HEK293 (cell line): Measurements from ENCODE around the gene NFIX.
A peak's percentile ranks its signal among the peaks of the same experiment; 100 is the strongest.

Experiments
- GLI2 ChIP-seq: fragments of 450-650 bp; formaldehyde crosslinking; IDR thresholded peaks from 2 replicates; pipeline ENCODE4; 2017; ENCODE audit warnings: missing biosample characterization, missing genetic modification characterization, low read depth, borderline replicate concordance
- GLIS2 ChIP-seq: fragments of 450-650 bp; formaldehyde crosslinking; IDR thresholded peaks from 2 replicates; pipeline ENCODE4 v1.5.1; 2016; ENCODE audit warnings: missing biosample characterization, missing genetic modification characterization
- REPIN1 ChIP-seq: fragments of 450-650 bp; formaldehyde crosslinking; IDR thresholded peaks from 2 replicates; pipeline ENCODE4 v1.5.1; 2017; ENCODE audit warnings: missing biosample characterization, missing genetic modification characterization, low read depth
- SP3 ChIP-seq: fragments of 450-650 bp; formaldehyde crosslinking; IDR thresholded peaks from 2 replicates; pipeline ENCODE4 v1.5.1; 2016; ENCODE audit warnings: missing biosample characterization, missing genetic modification characterization
- YY1 ChIP-seq: fragments of 450-650 bp; formaldehyde crosslinking; IDR thresholded peaks from 2 replicates; pipeline ENCODE4 v1.5.1; 2018; ENCODE audit warnings: missing biosample characterization, missing genetic modification characterization
- YY2 ChIP-seq: fragments of 450-650 bp; formaldehyde crosslinking; IDR thresholded peaks from 2 replicates; pipeline ENCODE4 v1.5.1; 2016; ENCODE audit warnings: missing biosample characterization, missing genetic modification characterization
- ZFP69B ChIP-seq: fragments of 450-650 bp; formaldehyde crosslinking; IDR thresholded peaks from 2 replicates; pipeline ENCODE4 v1.5.1; 2016; ENCODE audit warnings: missing biosample characterization, missing genetic modification characterization
- ZNF121 ChIP-seq: fragments of 450-650 bp; formaldehyde crosslinking; IDR thresholded peaks from 2 replicates; pipeline ENCODE4 v1.5.1; 2016; ENCODE audit warnings: missing biosample characterization, missing genetic modification characterization
- ZNF184 ChIP-seq: fragments of 450-650 bp; IDR thresholded peaks from 2 replicates; pipeline ENCODE4 v1.5.1; 2018; ENCODE audit warnings: missing biosample characterization, mild to moderate bottlenecking, missing genetic modification characterization
- ZNF211 ChIP-seq: fragments of 450-650 bp; formaldehyde crosslinking; IDR thresholded peaks from 2 replicates; pipeline ENCODE4 v1.5.1; 2016; ENCODE audit warnings: low read depth, missing biosample characterization, missing genetic modification characterization
- ZNF24 ChIP-seq: fragments of 450-650 bp; formaldehyde crosslinking; IDR thresholded peaks from 2 replicates; pipeline ENCODE4 v1.5.1; 2016; ENCODE audit warnings: missing biosample characterization, missing genetic modification characterization
- ZNF341 ChIP-seq: fragments of 450-650 bp; formaldehyde crosslinking; IDR thresholded peaks from 2 replicates; pipeline ENCODE4; 2016; ENCODE audit warnings: low read depth, missing biosample characterization, missing genetic modification characterization
- ZNF37A ChIP-seq: fragments of 450-650 bp; IDR thresholded peaks from 2 replicates; pipeline ENCODE4 v1.5.1; 2018; ENCODE audit warnings: missing biosample characterization, missing genetic modification characterization
- ZNF394 ChIP-seq: fragments of 450-650 bp; formaldehyde crosslinking; IDR thresholded peaks from 2 replicates; pipeline ENCODE4 v1.5.1; 2016; ENCODE audit warnings: missing biosample characterization, missing genetic modification characterization, mild to moderate bottlenecking, moderate library complexity, borderline replicate concordance
- ZNF501 ChIP-seq: fragments of 450-650 bp; formaldehyde crosslinking; IDR thresholded peaks from 2 replicates; pipeline ENCODE4 v1.5.1; 2016; ENCODE audit warnings: missing biosample characterization, missing genetic modification characterization
- ZNF600 ChIP-seq: fragments of 450-650 bp; formaldehyde crosslinking; IDR thresholded peaks from 2 replicates; pipeline ENCODE4 v1.5.1; 2016; ENCODE audit warnings: missing biosample characterization, missing genetic modification characterization
- ZNF843 ChIP-seq: fragments of 450-650 bp; formaldehyde crosslinking; IDR thresholded peaks from 2 replicates; pipeline ENCODE4 v1.5.1; 2016; ENCODE audit warnings: missing biosample characterization, missing genetic modification characterization
- TF ChIP-seq, protein P1 (sequence below): fragments of 450-650 bp; formaldehyde crosslinking; IDR thresholded peaks from 2 replicates; pipeline ENCODE4 v1.5.1; 2016; ENCODE audit warnings: missing biosample characterization, missing genetic modification characterization
- TF ChIP-seq, protein P2 (sequence below): fragments of 450-650 bp; formaldehyde crosslinking; IDR thresholded peaks from 2 replicates; pipeline ENCODE4 v1.5.1; 2016; ENCODE audit warnings: missing biosample characterization, missing genetic modification characterization
- TF ChIP-seq, protein P3 (sequence below): fragments of 450-650 bp; formaldehyde crosslinking; IDR thresholded peaks from 2 replicates; pipeline ENCODE4 v1.5.1; 2017; ENCODE audit warnings: missing biosample characterization, missing genetic modification characterization
- TF ChIP-seq, protein P4 (sequence below): fragments of 450-650 bp; formaldehyde crosslinking; IDR thresholded peaks from 2 replicates; pipeline ENCODE4 v1.5.1; 2016; ENCODE audit warnings: missing biosample characterization, missing genetic modification characterization
- TF ChIP-seq, protein P5 (sequence below): fragments of 450-650 bp; formaldehyde crosslinking; IDR thresholded peaks from 2 replicates; pipeline ENCODE4 v1.5.1; 2017; ENCODE audit warnings: missing biosample characterization, missing genetic modification characterization
- TF ChIP-seq, protein P6 (sequence below): fragments of 450-650 bp; formaldehyde crosslinking; IDR thresholded peaks from 2 replicates; pipeline ENCODE4 v1.5.1; 2016; ENCODE audit warnings: missing biosample characterization, missing genetic modification characterization

The NFIX gene

DNA sequence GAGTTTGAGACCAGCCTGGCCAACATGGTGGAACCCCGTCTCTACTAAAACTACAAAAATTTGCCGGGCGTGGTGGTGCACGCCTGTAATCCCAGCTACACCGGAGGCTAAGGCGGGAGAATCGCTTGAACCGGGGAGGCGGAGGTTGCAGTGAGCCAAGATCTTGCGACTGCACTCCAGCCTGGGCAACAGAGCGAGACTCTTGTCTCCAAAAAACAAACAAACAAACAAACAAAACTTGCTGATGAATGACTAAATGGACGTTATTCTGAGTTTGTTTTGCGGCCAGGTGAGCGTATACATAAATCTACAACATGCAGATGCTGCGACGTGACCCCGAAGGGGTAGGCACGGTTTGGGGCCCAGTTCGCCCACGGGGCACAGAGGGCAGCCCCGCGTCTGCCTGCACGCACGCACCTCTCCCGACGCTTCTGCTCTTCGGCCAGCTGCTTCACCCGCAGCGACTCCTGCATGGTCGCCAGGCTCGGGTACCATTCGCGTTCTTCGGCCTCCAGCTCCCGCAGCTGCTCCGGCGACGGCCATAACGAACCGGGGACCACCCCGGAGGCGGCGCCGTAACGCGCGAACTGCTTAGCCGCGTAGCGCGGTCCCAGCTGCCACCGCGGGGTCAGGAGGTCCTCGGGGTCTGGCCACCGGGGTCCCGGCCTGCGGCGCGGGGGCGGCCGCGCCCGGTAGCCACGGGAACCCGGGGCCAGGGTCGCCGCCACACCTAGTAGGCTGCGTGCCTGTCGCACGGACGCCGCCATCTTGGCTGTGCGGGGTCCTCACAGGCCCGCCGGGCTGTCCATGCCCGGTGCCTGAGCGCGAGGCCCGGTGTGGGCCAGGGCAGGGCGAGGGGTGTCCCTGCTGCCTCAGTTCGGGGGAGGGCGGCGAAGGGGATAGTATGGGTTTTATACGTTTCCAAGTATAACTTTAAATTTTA is 38.6 kb upstream of the NFIX start, which contains the start of gene GADD45GIP1 (continued):
- TF ChIP-seq, protein P1, sequence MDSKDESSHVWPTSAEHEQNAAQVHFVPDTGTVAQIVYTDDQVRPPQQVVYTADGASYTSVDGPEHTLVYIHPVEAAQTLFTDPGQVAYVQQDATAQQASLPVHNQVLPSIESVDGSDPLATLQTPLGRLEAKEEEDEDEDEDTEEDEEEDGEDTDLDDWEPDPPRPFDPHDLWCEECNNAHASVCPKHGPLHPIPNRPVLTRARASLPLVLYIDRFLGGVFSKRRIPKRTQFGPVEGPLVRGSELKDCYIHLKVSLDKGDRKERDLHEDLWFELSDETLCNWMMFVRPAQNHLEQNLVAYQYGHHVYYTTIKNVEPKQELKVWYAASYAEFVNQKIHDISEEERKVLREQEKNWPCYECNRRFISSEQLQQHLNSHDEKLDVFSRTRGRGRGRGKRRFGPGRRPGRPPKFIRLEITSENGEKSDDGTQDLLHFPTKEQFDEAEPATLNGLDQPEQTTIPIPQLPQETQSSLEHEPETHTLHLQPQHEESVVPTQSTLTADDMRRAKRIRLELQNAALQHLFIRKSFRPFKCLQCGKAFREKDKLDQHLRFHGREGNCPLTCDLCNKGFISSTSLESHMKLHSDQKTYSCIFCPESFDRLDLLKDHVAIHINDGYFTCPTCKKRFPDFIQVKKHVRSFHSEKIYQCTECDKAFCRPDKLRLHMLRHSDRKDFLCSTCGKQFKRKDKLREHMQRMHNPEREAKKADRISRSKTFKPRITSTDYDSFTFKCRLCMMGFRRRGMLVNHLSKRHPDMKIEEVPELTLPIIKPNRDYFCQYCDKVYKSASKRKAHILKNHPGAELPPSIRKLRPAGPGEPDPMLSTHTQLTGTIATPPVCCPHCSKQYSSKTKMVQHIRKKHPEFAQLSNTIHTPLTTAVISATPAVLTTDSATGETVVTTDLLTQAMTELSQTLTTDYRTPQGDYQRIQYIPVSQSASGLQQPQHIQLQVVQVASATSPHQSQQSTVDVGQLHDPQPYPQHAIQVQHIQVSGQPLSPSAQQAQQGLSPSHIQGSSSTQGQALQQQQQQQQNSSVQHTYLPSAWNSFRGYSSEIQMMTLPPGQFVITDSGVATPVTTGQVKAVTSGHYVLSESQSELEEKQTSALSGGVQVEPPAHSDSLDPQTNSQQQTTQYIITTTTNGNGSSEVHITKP (tag by site-specific recombination), result peak; percentile 80
- TF ChIP-seq, protein P2, sequence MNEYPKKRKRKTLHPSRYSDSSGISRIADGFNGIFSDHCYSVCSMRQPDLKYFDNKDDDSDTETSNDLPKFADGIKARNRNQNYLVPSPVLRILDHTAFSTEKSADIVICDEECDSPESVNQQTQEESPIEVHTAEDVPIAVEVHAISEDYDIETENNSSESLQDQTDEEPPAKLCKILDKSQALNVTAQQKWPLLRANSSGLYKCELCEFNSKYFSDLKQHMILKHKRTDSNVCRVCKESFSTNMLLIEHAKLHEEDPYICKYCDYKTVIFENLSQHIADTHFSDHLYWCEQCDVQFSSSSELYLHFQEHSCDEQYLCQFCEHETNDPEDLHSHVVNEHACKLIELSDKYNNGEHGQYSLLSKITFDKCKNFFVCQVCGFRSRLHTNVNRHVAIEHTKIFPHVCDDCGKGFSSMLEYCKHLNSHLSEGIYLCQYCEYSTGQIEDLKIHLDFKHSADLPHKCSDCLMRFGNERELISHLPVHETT (tag by site-specific recombination), result no peak
- TF ChIP-seq ZNF501 (tag by site-specific recombination) (0 out of 2 replicates have a peak, but pooled peaks have one; percentile 25), YY1 (tag by site-specific recombination) (peak; percentile 97), YY2 (tag by site-specific recombination) (peak; percentile 97), ZNF37A (tag by site-specific recombination) (no peak), ZNF341 (tag by site-specific recombination) (no peak), SP3 (tag by site-specific recombination) (peak; percentile 29; the same call in 1 of the 2 replicates), ZNF24 (no peak), ZNF394 (peak; percentile 31; the same call in 1 of the 2 replicates), ZFP69B (tag by site-specific recombination) (0 out of 2 replicates have a peak, but pooled peaks have one; percentile 7), REPIN1 (tag by site-specific recombination) (0 out of 2 replicates have a peak, but pooled peaks have one; percentile 19), ZNF843 (no peak), GLIS2 (tag by site-specific recombination) (0 out of 2 replicates have a peak, but pooled peaks have one; percentile 15), ZNF184 (tag by site-specific recombination) (0 out of 2 replicates have a peak, but pooled peaks have one; percentile 29), ZNF600 (tag by site-specific recombination) (peak; percentile 90), GLI2 (tag by site-specific recombination) (no peak), ZNF121 (tag by site-specific recombination) (peak; percentile 99), ZNF211 (tag by site-specific recombination) (no peak)
- TF ChIP-seq, protein P3, sequence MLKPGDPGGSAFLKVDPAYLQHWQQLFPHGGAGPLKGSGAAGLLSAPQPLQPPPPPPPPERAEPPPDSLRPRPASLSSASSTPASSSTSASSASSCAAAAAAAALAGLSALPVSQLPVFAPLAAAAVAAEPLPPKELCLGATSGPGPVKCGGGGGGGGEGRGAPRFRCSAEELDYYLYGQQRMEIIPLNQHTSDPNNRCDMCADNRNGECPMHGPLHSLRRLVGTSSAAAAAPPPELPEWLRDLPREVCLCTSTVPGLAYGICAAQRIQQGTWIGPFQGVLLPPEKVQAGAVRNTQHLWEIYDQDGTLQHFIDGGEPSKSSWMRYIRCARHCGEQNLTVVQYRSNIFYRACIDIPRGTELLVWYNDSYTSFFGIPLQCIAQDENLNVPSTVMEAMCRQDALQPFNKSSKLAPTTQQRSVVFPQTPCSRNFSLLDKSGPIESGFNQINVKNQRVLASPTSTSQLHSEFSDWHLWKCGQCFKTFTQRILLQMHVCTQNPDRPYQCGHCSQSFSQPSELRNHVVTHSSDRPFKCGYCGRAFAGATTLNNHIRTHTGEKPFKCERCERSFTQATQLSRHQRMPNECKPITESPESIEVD, result no peak
- TF ChIP-seq, protein P4, sequence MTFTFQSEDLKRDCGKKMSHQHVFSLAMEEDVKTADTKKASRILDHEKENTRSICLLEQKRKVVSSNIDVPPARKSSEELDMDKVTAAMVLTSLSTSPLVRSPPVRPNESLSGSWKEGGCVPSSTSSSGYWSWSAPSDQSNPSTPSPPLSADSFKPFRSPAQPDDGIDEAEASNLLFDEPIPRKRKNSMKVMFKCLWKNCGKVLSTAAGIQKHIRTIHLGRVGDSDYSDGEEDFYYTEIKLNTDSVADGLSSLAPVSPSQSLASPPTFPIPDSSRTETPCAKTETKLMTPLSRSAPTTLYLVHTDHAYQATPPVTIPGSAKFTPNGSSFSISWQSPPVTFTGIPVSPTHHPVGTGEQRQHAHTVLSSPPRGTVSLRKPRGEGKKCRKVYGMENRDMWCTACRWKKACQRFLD (tag by site-specific recombination), result no peak
- TF ChIP-seq, protein P5, sequence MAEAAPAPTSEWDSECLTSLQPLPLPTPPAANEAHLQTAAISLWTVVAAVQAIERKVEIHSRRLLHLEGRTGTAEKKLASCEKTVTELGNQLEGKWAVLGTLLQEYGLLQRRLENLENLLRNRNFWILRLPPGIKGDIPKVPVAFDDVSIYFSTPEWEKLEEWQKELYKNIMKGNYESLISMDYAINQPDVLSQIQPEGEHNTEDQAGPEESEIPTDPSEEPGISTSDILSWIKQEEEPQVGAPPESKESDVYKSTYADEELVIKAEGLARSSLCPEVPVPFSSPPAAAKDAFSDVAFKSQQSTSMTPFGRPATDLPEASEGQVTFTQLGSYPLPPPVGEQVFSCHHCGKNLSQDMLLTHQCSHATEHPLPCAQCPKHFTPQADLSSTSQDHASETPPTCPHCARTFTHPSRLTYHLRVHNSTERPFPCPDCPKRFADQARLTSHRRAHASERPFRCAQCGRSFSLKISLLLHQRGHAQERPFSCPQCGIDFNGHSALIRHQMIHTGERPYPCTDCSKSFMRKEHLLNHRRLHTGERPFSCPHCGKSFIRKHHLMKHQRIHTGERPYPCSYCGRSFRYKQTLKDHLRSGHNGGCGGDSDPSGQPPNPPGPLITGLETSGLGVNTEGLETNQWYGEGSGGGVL, result peak; percentile 22; the same call in 1 of the 2 replicates
- TF ChIP-seq, protein P6, sequence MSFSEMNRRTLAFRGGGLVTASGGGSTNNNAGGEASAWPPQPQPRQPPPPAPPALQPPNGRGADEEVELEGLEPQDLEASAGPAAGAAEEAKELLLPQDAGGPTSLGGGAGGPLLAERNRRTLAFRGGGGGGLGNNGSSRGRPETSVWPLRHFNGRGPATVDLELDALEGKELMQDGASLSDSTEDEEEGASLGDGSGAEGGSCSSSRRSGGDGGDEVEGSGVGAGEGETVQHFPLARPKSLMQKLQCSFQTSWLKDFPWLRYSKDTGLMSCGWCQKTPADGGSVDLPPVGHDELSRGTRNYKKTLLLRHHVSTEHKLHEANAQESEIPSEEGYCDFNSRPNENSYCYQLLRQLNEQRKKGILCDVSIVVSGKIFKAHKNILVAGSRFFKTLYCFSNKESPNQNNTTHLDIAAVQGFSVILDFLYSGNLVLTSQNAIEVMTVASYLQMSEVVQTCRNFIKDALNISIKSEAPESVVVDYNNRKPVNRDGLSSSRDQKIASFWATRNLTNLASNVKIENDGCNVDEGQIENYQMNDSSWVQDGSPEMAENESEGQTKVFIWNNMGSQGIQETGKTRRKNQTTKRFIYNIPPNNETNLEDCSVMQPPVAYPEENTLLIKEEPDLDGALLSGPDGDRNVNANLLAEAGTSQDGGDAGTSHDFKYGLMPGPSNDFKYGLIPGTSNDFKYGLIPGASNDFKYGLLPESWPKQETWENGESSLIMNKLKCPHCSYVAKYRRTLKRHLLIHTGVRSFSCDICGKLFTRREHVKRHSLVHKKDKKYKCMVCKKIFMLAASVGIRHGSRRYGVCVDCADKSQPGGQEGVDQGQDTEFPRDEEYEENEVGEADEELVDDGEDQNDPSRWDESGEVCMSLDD (tag by site-specific recombination), result peak; percentile 58; the same call in 1 of the 2 replicates
